GF-D8 (cell line): Measurements from ENCODE around the gene TNFAIP6.
A peak's percentile ranks its signal among the peaks of the same experiment; 100 is the strongest.

Source experiments
- DNase-seq: peaks from one replicate; lab custom pipeline; 2025; lab: John Stamatoyannopoulos, UW

The TNFAIP6 gene

GRCh38 chr2:151359768-151360461 lies 2.5 kb downstream of the TNFAIP6 start:
- no peak for DNase-seq

- DNase-seq, result no peak
Observed at GRCh38 chr2:151361674-151362370, 4.4 kb downstream of the TNFAIP6 start.

DNA sequence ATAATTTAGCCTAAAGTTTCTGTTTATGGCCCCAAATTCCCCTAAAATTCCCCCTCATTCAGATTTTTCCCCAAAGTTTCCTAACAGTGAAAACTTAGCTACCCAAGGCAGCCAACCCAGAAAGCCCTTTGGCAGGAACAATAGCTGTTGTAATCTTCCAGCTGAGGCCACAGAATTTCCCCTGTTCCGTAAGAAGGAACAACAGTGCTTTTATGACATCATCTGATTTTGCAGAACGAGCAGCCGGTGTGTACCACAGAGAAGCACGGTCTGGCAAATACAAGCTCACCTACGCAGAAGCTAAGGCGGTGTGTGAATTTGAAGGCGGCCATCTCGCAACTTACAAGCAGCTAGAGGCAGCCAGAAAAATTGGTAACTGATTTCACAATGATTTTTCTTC lies 6.3 kb downstream of the TNFAIP6 start:
- peak; percentile 68 for DNase-seq

DNA sequence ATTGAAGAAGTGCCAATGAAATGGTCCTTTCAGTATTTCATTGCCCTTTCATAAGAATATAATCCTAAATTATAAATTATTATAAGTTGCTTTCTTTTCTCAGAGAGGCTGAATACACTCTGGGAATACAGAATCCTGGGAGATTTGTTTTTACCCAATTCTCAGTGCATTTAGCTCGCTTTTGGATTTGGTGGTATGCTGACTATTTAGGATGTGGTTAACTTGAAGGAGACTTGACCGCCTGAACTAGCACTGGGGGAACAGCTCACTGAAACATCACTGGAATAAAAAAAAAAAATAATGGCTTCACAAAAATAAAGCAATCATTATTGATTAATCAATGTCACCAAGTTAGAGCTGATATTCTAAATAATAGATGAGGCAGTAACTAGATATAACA lies 10.2 kb downstream of the TNFAIP6 start:
- DNase-seq, result no peak

GRCh38 chr2:151374436-151374835 lies 17.0 kb downstream of the TNFAIP6 start:
- no peak for DNase-seq

DNA sequence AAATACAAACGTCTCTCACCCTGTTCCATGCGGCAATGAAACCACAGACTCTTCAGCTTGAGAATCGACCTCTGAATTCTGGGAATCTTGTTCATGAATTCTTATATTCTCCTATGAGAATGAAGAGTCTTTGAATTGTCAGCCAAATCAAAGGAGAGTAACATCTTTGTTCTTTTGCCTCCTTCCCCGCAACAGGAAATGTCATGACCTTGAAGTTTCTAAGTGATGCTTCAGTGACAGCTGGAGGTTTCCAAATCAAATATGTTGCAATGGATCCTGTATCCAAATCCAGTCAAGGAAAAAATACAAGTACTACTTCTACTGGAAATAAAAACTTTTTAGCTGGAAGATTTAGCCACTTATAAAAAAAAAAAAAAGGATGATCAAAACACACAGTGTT lies 21.8 kb downstream of the TNFAIP6 start:
- DNase-seq, result no peak

GRCh38 chr2:151380580-151381235 lies 23.3 kb downstream of the TNFAIP6 start:
- DNase-seq, result no peak

GRCh38 chr2:151381266-151381665 lies 23.9 kb downstream of the TNFAIP6 start:
- no peak for DNase-seq

GRCh38 chr2:151388011-151388410 lies 30.6 kb downstream of the TNFAIP6 start:
- no peak for DNase-seq

- no peak for DNase-seq
Observed at GRCh38 chr2:151391436-151391835, 34.0 kb downstream of the TNFAIP6 start.

DNA sequence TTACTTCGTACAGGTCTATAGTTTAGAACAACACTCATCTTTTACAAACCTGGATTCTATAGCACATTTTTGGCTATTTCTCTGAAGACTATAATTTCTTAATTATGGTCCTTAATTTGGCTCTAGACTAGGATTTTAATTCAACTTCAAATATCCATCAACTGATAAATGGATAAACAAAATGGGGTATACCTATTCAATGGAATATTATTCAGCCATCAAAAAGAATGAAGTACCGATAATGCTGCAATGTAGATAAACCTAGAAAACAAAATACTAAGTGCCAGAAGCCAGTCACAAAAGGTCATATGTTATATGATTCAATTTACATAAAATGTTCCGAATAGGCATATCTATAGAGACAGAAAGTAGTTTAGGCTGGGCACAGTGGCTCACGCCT lies 37.1 kb downstream of the TNFAIP6 start:
- no peak for DNase-seq

DNA sequence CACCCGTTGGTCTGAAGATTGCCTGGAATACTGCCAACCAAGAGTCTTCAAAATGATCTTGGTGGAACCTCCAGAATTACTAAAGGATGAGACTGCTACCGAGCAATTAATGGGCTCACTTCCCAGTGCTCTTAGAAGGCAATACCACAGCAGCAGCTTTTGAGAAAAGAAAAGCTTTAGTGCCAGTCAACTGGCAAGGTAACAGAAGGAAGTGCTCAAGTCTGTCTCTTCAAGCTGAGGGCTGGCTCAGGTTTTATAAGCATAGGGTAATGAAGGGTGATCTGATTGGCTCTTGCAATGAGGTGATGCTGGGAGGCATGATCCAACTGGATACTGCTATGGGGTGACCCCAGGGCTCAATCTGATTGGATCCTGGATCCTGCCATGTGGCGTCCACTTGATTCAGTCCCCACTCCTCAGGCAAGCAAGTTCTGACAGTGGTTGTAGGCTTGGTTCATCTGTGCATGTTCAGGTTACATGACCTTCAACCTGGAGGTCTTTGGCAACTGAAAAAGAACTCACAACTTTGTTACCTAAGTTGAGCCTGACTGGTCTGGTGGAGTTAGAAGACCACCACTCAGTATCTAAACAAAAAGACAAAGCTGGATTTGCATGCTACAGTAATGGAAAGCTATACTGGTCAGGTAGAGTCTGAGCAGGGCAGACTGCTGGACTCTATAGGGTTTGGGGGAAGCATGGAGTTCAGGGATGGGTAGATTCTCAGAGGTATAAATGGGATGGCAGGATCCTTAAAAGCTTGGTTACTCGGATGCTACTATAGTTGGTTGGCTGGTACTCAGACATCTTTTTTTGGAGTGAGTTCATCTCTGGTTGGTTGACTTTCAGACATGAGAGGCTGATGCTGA lies 38.4 kb downstream of the TNFAIP6 start:
- DNase-seq, result no peak

DNA sequence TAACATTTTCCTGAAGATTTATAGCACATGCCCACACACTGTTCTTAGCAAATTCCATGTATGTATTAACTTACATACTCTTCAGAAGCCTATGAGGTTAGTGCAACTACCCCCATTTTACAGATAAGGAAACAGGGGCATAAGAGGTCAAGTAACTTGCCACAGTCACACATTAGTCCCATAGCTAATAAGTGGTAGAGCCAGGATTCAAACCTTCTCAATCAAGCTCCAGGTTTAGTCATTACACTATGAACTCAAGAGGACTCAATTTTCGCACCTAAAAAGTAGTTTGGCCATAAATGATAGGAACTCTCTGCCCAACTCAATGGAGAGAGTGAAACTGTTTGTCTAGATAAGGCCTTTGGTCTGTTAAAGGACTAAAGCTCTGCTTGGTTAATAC lies 42.6 kb downstream of the TNFAIP6 start:
- no peak for DNase-seq

DNA sequence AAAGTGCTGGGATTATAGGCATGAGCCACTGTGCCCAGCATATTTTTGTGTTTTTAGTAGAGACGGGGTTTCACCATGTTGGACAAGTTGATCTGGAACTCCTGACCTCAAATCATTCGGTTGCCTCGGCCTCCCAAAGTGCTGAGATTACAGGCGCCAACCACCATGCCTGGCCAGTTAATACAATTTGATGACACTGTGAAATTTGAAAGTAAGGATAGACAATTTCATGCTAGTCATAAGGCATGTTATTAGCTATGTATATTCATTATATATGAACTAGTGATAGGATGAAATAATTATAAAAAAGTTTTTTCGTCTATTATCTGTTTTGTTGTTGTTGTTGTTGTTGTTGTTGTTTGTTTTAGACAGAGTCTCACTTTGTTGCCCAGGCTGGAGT lies 43.8 kb downstream of the TNFAIP6 start:
- no peak for DNase-seq

DNA sequence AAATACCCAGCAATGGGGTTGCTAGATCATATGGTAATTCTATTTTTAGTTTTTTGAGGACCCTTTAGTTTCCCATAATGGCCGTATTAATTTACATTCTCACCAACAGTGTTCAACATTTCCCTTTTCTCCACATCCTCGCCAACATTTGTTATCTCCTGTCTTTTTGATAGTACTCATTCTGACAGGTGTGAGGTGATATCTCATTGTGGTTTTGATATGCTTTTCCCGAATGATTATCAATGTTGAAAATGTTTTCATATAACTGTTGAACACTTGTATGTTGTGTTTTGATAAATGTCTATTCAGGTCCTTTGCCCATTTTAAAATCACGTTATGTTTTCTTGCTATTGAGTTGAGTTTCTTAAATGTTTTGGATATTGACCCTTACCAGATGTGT lies 46.5 kb downstream of the TNFAIP6 start:
- DNase-seq, result no peak

DNA sequence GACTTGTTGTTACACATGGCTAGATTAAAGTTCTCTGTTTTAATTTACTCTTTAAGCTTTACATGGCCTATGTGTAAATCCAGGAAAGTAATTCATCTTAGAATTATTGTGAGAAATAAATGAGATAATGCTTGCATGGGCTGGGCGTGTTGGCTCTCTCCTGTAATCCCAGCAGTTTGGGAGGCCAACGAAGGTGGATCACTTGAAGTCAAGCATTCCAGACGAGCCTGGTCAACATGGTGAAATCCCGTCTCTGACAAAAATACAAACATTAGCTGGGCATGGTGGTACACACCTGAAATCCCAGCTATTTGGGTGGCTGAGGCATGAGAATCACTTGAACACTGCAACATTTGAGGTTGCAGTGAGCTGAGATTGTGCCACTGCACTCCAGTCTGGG lies 48.0 kb downstream of the TNFAIP6 start:
- DNase-seq, result no peak

DNA sequence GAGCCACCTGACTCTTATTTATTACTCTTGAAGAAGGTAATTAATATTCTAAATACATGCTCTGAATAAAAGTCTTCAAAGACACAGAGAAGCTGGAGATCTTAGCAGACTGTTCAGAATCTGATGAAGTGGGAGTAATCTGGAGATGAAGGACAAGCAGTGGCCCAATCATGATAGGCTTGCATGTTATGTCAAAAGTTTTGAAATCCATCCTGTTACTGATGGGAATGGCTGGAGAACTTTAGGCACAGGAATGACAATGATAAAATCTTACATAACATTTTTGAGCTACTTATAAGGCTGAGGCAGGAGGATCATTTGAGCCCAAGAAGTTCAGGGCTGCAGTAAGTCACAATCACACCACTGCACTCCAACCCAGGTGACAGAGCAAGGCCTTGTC lies 49.9 kb downstream of the TNFAIP6 start:
- DNase-seq, result no peak

GRCh38 chr2:151408788-151409600 lies 51.6 kb downstream of the TNFAIP6 start:
- no peak for DNase-seq

DNA sequence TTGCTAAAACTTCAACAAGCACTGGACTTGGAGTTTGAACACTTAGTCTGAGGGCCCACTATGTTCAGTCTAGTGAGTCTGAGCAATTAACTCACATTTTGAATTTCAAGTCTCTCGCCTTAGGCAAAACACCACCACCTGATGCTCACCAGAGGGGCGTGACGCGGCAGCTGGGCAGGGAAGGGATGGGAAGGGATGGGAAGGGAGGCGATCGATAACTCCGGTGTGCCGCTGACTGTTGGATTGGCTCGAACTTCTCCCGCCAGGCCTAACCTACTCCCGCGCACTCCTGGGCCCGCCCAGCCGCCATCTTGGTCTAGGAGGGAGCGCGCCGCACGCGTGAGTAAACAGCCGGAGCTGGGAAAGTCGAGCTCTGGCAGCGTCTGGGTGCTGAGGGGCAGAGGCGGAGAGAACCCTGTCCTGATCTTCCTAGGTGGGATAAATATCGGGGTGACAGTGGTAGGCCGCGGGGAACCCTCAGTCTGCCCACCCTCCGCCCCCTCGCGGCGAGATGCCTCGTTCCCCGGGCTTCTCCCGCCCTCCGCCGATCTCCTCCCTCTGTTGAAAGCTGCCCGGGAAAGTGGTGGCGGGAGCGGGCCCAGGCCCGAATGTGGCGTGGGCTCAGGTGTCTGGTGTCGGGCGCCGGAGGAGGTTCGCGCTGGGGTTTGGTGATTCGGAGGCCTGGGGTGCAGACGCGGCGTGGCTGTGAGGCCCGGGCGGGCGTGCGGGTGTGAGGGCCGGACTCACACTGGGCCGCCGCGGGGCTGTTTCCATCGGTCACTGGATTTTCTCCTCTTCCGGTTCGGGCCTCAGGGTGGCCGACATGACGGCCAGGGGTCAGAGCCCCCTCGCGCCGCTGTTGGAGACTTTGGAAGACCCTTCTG lies 52.5 kb downstream of the TNFAIP6 start, which contains the start of gene RIF1:
Gene RIF1 (plus strand): TSS at position 302 of the 884 bp plus-strand sequence. CDS start 522 bp downstream, at position 824.
- DNase-seq, result peak; percentile 62

DNA sequence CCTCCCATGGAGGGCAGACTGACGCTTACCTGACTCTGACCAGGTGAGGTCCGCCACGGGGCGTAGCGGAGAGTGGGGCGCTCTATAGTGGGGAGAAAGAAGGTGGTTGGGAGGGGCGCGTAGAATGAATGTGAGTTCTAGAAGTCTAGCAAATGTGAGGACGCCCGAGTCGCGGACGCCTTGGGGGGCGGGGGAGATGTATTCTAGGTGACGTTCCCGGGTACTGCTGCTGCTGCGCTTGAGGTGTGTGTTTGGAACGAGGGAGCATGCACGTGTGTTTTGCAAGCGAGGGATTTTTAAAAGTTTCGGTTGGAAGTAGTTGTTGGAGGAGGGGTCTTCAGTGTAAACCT lies 53.1 kb downstream of the TNFAIP6 start:
- DNase-seq, result no peak
